HEK293 (cell line): ENCODE data around the gene NCOA6.

ENCODE experiments used
- CTCF ChIA-PET: fragments of 350-600 bp; formaldehyde crosslinking; extraction: SDS; loops from one replicate; lab custom pipeline; 2021; ENCODE audit warnings: antibody characterized with exemption; lab: Yijun Ruan, JAX
- POLR2A ChIA-PET: fragments of 300-600 bp; formaldehyde crosslinking; extraction: SDS; loops from one replicate; lab custom pipeline; 2020; ENCODE audit warnings: antibody characterized with exemption, inconsistent platforms; lab: Yijun Ruan, JAX
- H3K27ac ChIP-seq: fragments of 200-500 bp; sonication (Bioruptor generic); 2 replicates; pipeline ENCODE4 v1.5.1; 2014; ENCODE audit warnings: low read depth, low read length, control low read depth, inconsistent platforms; ENCODE audit errors: extremely low read depth
- H3K36me3 ChIP-seq, 2 experiments: fragments of 200-500 bp in 1 of 2; sonication (Bioruptor generic) in 1 of 2; 1 replicate in 1 of 2; 2 replicates in 1 of 2; pipeline ENCODE4 v1.5.1; 2014 to 2017; ENCODE audit warnings: inconsistent platforms in 2 of 2, low read length in 2 of 2; ENCODE audit not compliant: control insufficient read depth in 2 of 2, insufficient read depth in 1 of 2
- H3K4me1 ChIP-seq: fragments of 200-500 bp; sonication (Bioruptor generic); 2 replicates; pipeline ENCODE4 v1.5.1; 2014; ENCODE audit warnings: mild to moderate bottlenecking, low read length, inconsistent platforms; ENCODE audit not compliant: control insufficient read depth, insufficient read depth
- H3K4me3 ChIP-seq: 2 replicates; pipeline ENCODE4 v1.5.1; 2011; ENCODE audit warnings: low read depth, mild to moderate bottlenecking, control low read depth, low read length, moderate library complexity
- H3K9me3 ChIP-seq: fragments of 200-500 bp; sonication (Bioruptor generic); 2 replicates; pipeline ENCODE4 v1.5.1; 2014; ENCODE audit warnings: low read depth, low read length, inconsistent platforms; ENCODE audit not compliant: control insufficient read depth, insufficient read depth
- ZNF133 ChIP-seq: fragments of 450-650 bp; formaldehyde crosslinking; IDR thresholded peaks from 2 replicates; pipeline ENCODE4 v1.5.1; 2016; ENCODE audit warnings: missing biosample characterization, missing genetic modification characterization
- ZNF174 ChIP-seq: fragments of 450-650 bp; formaldehyde crosslinking; IDR thresholded peaks from 2 replicates; pipeline ENCODE4 v1.5.0; 2017; ENCODE audit warnings: missing biosample characterization, mild to moderate bottlenecking, missing genetic modification characterization
- ZNF354C ChIP-seq: fragments of 450-650 bp; formaldehyde crosslinking; IDR thresholded peaks from 2 replicates; pipeline ENCODE4 v1.5.1; 2016; ENCODE audit warnings: missing biosample characterization, missing genetic modification characterization, low read depth, borderline replicate concordance
- ZNF366 ChIP-seq: fragments of 450-650 bp; formaldehyde crosslinking; conservative IDR thresholded peaks from 2 replicates; pipeline ENCODE4 v1.5.1; 2016; ENCODE audit warnings: missing biosample characterization, missing genetic modification characterization
- ZNF394 ChIP-seq: fragments of 450-650 bp; formaldehyde crosslinking; IDR thresholded peaks from 2 replicates; pipeline ENCODE4 v1.5.1; 2016; ENCODE audit warnings: missing biosample characterization, missing genetic modification characterization, mild to moderate bottlenecking, moderate library complexity, borderline replicate concordance
- ZNF791 ChIP-seq: fragments of 450-650 bp; formaldehyde crosslinking; IDR thresholded peaks from 2 replicates; pipeline ENCODE4 v1.5.1; 2016; ENCODE audit warnings: missing biosample characterization, missing genetic modification characterization
- ZNF837 ChIP-seq: fragments of 450-650 bp; formaldehyde crosslinking; IDR thresholded peaks from 2 replicates; pipeline ENCODE4 v1.5.1; 2016; ENCODE audit warnings: missing biosample characterization, missing genetic modification characterization
- TF ChIP-seq, protein P1 (sequence below): fragments of 450-650 bp; IDR thresholded peaks from 2 replicates; pipeline ENCODE4 v1.5.1; 2018; ENCODE audit warnings: missing biosample characterization, missing genetic modification characterization
- TF ChIP-seq, protein P2 (sequence below): fragments of 450-650 bp; formaldehyde crosslinking; IDR thresholded peaks from 2 replicates; pipeline ENCODE4 v1.5.1; 2016; ENCODE audit warnings: missing biosample characterization, missing genetic modification characterization
- TF ChIP-seq, protein P3 (sequence below): fragments of 450-650 bp; formaldehyde crosslinking; IDR thresholded peaks from 2 replicates; pipeline ENCODE4 v1.5.1; 2016; ENCODE audit warnings: missing biosample characterization, missing genetic modification characterization, low read depth
- TF ChIP-seq, protein P4 (sequence below): fragments of 450-650 bp; formaldehyde crosslinking; IDR thresholded peaks from 2 replicates; pipeline ENCODE4 v1.5.1; 2016; ENCODE audit warnings: missing biosample characterization, missing genetic modification characterization

Gene NCOA6

DNA sequence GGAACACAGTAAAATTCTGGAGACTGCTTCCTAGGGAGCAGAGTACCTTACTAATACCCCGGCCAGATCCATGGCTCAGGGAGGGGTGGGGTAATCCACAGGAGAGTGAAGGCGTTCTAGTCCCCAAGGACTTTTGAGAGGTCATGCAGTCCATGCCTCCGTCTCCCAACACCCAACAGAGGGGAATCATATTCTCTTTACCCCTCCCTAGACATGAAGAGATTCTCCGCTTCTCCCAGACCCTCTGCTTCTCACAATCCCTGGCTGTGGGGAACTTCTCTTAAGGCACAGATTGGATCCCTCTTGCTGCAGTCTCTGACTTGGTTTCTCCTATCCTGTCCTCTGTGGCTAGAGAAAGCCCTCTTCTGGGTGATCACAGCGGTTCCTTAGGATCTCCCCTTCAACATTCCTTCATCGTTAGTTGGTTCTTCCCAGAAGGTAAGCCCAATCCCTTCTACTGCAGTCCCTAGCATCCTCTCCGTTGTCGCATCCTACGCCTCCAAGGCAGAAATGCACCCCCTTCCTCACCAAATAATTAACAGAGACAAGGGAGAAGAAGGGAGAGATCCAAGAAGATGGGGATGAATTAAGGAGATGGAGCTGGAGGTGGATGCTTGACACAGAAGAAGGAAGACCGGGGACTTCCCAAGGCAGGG is 46.6 kb upstream of the NCOA6 start:
- CTCF ChIA-PET = interaction anchor here (0.6 to 4.4 kb wide), 11 partner anchors 16 to 251 kb away, joined by 3 to 40 read pairs (median 3); partner anchors contain the start of genes GSS, MYH7B and TRPC4AP
- TF ChIP-seq, protein P1, sequence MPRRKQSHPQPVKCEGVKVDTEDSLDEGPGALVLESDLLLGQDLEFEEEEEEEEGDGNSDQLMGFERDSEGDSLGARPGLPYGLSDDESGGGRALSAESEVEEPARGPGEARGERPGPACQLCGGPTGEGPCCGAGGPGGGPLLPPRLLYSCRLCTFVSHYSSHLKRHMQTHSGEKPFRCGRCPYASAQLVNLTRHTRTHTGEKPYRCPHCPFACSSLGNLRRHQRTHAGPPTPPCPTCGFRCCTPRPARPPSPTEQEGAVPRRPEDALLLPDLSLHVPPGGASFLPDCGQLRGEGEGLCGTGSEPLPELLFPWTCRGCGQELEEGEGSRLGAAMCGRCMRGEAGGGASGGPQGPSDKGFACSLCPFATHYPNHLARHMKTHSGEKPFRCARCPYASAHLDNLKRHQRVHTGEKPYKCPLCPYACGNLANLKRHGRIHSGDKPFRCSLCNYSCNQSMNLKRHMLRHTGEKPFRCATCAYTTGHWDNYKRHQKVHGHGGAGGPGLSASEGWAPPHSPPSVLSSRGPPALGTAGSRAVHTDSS (tag by site-specific recombination) = 0 out of 2 replicates have a peak, but pooled peaks have one; percentile 10
- TF ChIP-seq, protein P2, sequence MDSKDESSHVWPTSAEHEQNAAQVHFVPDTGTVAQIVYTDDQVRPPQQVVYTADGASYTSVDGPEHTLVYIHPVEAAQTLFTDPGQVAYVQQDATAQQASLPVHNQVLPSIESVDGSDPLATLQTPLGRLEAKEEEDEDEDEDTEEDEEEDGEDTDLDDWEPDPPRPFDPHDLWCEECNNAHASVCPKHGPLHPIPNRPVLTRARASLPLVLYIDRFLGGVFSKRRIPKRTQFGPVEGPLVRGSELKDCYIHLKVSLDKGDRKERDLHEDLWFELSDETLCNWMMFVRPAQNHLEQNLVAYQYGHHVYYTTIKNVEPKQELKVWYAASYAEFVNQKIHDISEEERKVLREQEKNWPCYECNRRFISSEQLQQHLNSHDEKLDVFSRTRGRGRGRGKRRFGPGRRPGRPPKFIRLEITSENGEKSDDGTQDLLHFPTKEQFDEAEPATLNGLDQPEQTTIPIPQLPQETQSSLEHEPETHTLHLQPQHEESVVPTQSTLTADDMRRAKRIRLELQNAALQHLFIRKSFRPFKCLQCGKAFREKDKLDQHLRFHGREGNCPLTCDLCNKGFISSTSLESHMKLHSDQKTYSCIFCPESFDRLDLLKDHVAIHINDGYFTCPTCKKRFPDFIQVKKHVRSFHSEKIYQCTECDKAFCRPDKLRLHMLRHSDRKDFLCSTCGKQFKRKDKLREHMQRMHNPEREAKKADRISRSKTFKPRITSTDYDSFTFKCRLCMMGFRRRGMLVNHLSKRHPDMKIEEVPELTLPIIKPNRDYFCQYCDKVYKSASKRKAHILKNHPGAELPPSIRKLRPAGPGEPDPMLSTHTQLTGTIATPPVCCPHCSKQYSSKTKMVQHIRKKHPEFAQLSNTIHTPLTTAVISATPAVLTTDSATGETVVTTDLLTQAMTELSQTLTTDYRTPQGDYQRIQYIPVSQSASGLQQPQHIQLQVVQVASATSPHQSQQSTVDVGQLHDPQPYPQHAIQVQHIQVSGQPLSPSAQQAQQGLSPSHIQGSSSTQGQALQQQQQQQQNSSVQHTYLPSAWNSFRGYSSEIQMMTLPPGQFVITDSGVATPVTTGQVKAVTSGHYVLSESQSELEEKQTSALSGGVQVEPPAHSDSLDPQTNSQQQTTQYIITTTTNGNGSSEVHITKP (tag by site-specific recombination) = peak; percentile 97
- no peak for TF ChIP-seq ZNF174
- TF ChIP-seq ZNF133 = peak; percentile 19; the same call in 1 of the 2 replicates
- TF ChIP-seq, protein P3, sequence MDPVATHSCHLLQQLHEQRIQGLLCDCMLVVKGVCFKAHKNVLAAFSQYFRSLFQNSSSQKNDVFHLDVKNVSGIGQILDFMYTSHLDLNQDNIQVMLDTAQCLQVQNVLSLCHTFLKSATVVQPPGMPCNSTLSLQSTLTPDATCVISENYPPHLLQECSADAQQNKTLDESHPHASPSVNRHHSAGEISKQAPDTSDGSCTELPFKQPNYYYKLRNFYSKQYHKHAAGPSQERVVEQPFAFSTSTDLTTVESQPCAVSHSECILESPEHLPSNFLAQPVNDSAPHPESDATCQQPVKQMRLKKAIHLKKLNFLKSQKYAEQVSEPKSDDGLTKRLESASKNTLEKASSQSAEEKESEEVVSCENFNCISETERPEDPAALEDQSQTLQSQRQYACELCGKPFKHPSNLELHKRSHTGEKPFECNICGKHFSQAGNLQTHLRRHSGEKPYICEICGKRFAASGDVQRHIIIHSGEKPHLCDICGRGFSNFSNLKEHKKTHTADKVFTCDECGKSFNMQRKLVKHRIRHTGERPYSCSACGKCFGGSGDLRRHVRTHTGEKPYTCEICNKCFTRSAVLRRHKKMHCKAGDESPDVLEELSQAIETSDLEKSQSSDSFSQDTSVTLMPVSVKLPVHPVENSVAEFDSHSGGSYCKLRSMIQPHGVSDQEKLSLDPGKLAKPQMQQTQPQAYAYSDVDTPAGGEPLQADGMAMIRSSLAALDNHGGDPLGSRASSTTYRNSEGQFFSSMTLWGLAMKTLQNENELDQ (tag by site-specific recombination) = no peak
- TF ChIP-seq, protein P4, sequence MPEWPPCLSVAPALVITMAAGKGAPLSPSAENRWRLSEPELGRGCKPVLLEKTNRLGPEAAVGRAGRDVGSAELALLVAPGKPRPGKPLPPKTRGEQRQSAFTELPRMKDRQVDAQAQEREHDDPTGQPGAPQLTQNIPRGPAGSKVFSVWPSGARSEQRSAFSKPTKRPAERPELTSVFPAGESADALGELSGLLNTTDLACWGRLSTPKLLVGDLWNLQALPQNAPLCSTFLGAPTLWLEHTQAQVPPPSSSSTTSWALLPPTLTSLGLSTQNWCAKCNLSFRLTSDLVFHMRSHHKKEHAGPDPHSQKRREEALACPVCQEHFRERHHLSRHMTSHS (tag by site-specific recombination) = no peak
- TF ChIP-seq ZNF394 = peak; percentile 77
- TF ChIP-seq, all 188 proteins: peak for 4
- no peaks in the 10 kb centered on the region for H3K9me3 ChIP-seq
- H3K36me3 ChIP-seq = peaks cover 0 to 11% of the 10 kb centered on the region in 2 experiments; a peak in 1 of 3 replicates
- peak overlapping the region; percentile 35; the same call in 1 of the 2 replicates for H3K27ac ChIP-seq
- H3K4me1 ChIP-seq = peaks cover 3% of the 10 kb centered on the region; the same call in 1 of the 2 replicates
- H3K4me3 ChIP-seq = peak overlapping the region; percentile 60
- POLR2A ChIA-PET = interaction anchor here (1.0 kb wide), 1 partner anchor 84 kb away, joined by 4 read pairs; the partner anchor contains the start of genes GSS and MYH7B

DNA sequence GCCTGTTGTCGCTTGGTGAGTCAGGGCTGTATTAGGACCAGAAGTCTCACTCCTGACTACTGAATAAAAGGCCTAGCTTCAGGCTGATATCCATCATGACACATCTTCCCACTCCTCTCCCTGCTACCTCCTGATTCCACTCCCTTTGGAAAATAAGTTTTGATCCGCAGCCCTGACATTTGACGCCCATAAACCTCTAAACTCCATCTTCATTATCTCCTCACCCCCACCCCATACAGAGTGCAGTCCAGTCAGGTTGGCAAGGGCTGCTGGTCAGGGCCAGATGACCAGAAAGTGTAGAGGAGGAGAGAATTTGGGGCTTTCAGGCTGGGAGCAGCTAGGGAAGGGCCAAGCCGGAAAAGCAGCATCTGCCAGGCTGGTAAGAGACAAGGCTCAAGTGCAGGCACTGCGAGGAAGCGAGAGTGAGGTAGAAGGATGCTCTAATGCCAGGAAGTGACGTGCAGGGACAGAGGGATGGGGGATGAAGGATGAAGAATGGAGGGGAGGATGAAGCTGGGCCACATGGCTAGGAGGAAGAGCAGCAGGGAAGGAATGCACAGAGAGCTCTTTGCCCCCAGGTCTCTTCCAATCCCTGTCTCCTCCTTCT is 46.0 kb upstream of the NCOA6 start:
- peaks cover 0 to 11% of the 10 kb centered on the region in 2 experiments; a peak in 1 of 3 replicates for H3K36me3 ChIP-seq
- ChIA-PET POLR2A (no interaction called here), CTCF (interaction anchor here (0.7 to 1.8 kb wide), 3 partner anchors 15 to 481 kb away, joined by 3 to 6 read pairs (median 6); no protein-coding TSS in a partner anchor)
- no peak for TF ChIP-seq ZNF791 (tag by site-specific recombination)
- TF ChIP-seq ZNF366 (tag by site-specific recombination) = peak; percentile 58; the same call in 1 of the 2 replicates
- no peak for TF ChIP-seq ZNF837 (tag by site-specific recombination)
- TF ChIP-seq ZNF354C (tag by site-specific recombination) = no peak
- peaks cover 3% of the 10 kb centered on the region; the same call in 1 of the 2 replicates for H3K4me1 ChIP-seq
- H3K9me3 ChIP-seq = no peaks in the 10 kb centered on the region
- H3K4me3 ChIP-seq = no peak overlapping the region
- no peak overlapping the region for H3K27ac ChIP-seq
